IMR-90 (cell line): Measurements from ENCODE around the gene MRGPRF. TPM values are rescaled to one million over a fixed set of nuclear protein-coding genes. Genes with fewer than 3 reads are reported as not detected.

Experiments used
- ATAC-seq: fragments of 200-7000 bp; cut with Tn5 transposase; 2 replicates; pipeline ENCODE4 v1.9.1; 2020; ENCODE audit warnings: low read depth, mild to moderate bottlenecking, moderate library complexity
- BruUV-seq: library from RNA; stranded (reverse); fragments of 400-500 nt; replicated peaks from 2 replicates; lab custom pipeline; 2021; lab: Mats Ljungman, UMichigan
- CTCF ChIA-PET: fragments of 300-600 bp; formaldehyde crosslinking; extraction: SDS; loops from one replicate; lab custom pipeline; 2021; ENCODE audit warnings: antibody characterized with exemption; lab: Yijun Ruan, JAX
- POLR2A ChIA-PET: fragments of 300-600 bp; sonication (Branson Sonifier 250); formaldehyde crosslinking; loops from one replicate; lab custom pipeline; 2022; ENCODE audit warnings: antibody characterized with exemption; ENCODE audit not compliant: unreplicated experiment; lab: Charles Lee
- DNase-seq: peaks from one replicate; pipeline ENCODE4 v3.0.0; 2013
- H2AFZ ChIP-seq: replicated peaks from 2 replicates; pipeline ENCODE3; 2013; ENCODE audit warnings: low read length, mild to moderate bottlenecking; ENCODE audit not compliant: poor library complexity
- H2AK5ac ChIP-seq: 2 replicates; pipeline ENCODE4 v1.6.1; 2013; ENCODE audit warnings: low read depth, low read length, inconsistent platforms
- H2AK9ac ChIP-seq: replicated peaks from 2 replicates; pipeline ENCODE3; 2013; ENCODE audit warnings: mild to moderate bottlenecking, low read depth, low read length, moderate library complexity; ENCODE audit not compliant: poor library complexity
- H2BK120ac ChIP-seq: 2 replicates; pipeline ENCODE4 v1.6.1; 2013; ENCODE audit warnings: low read depth, low read length, inconsistent platforms
- H2BK15ac ChIP-seq: 3 replicates; pipeline ENCODE4 v1.6.1; 2013; ENCODE audit warnings: low read depth, low read length, inconsistent platforms
- H2BK20ac ChIP-seq: 2 replicates; pipeline ENCODE4 v1.6.1; 2013; ENCODE audit warnings: low read depth, mild to moderate bottlenecking, inconsistent platforms, low read length, moderate library complexity
- H2BK5ac ChIP-seq: 2 replicates; pipeline ENCODE4 v1.6.1; 2013; ENCODE audit warnings: mild to moderate bottlenecking, low read depth, low read length, inconsistent platforms; ENCODE audit not compliant: poor library complexity, severe bottlenecking
- H3K14ac ChIP-seq: replicated peaks from 2 replicates; pipeline ENCODE4 v1.6.1; 2013; ENCODE audit warnings: low read depth, low read length, inconsistent platforms
- H3K18ac ChIP-seq: 2 replicates; pipeline ENCODE4 v1.6.1; 2013; ENCODE audit warnings: low read depth, low read length, control low read depth
- H3K23ac ChIP-seq: 2 replicates; pipeline ENCODE4 v1.6.1; 2013; ENCODE audit warnings: low read depth, low read length, inconsistent platforms
- H3K27ac ChIP-seq: 2 replicates; pipeline ENCODE4 v1.5.1; 2013; ENCODE audit warnings: mild to moderate bottlenecking, control low read depth, low read length; ENCODE audit not compliant: insufficient read depth
- H3K27me3 ChIP-seq: 2 replicates; pipeline ENCODE4 v1.6.1; 2013; ENCODE audit warnings: low read length; ENCODE audit not compliant: control insufficient read depth, insufficient read depth
- H3K36me3 ChIP-seq: 2 replicates; pipeline ENCODE4 v1.6.1; 2013; ENCODE audit warnings: low read length, mixed read lengths; ENCODE audit not compliant: control insufficient read depth, insufficient read depth
- H3K4ac ChIP-seq: 2 replicates; pipeline ENCODE4 v1.6.1; 2013; ENCODE audit warnings: low read depth, low read length, inconsistent platforms
- H3K4me1 ChIP-seq: 2 replicates; pipeline ENCODE4 v1.6.1; 2013; ENCODE audit warnings: low read length, mixed read lengths; ENCODE audit not compliant: control insufficient read depth, insufficient read depth
- H3K4me2 ChIP-seq: 2 replicates; pipeline ENCODE4 v1.6.1; 2013; ENCODE audit warnings: low read depth, mild to moderate bottlenecking, control low read depth, low read length, moderate library complexity
- H3K4me3 ChIP-seq: 2 replicates; pipeline ENCODE4 v1.5.1; 2013; ENCODE audit warnings: low read depth, mild to moderate bottlenecking, control low read depth, low read length, moderate library complexity; ENCODE audit not compliant: insufficient read depth
- H3K56ac ChIP-seq: 2 replicates; pipeline ENCODE4 v1.6.1; 2013; ENCODE audit warnings: low read length, inconsistent platforms; ENCODE audit not compliant: insufficient read depth; ENCODE audit errors: extremely low read depth
- H3K79me1 ChIP-seq, 2 experiments: 2 replicates each; pipeline ENCODE4 v1.6.1; 2013; ENCODE audit warnings: low read length in 2 of 2, inconsistent platforms in 1 of 2, low read depth in 1 of 2
- H3K9ac ChIP-seq: 2 replicates; pipeline ENCODE4 v1.6.1; 2013; ENCODE audit warnings: low read depth, low read length, control low read depth
- H3K9me1 ChIP-seq: 2 replicates; pipeline ENCODE4 v1.6.1; 2013; ENCODE audit warnings: low read length, inconsistent platforms; ENCODE audit not compliant: insufficient read depth
- H3K9me3 ChIP-seq: 2 replicates; pipeline ENCODE4 v1.6.1; 2013; ENCODE audit warnings: low read length; ENCODE audit not compliant: control insufficient read depth, insufficient read depth
- H4K20me1 ChIP-seq: 2 replicates; pipeline ENCODE4 v1.6.1; 2013; ENCODE audit warnings: low read length, inconsistent platforms; ENCODE audit not compliant: insufficient read depth
- H4K5ac ChIP-seq: 2 replicates; pipeline ENCODE4 v1.6.1; 2013; ENCODE audit warnings: mild to moderate bottlenecking, low read depth, low read length, control low read depth
- H4K8ac ChIP-seq, 2 experiments: 2 replicates each; pipeline ENCODE4 v1.6.1; 2013; ENCODE audit warnings: low read depth in 2 of 2, low read length in 2 of 2, control low read depth in 1 of 2, inconsistent platforms in 1 of 2
- H4K91ac ChIP-seq: 2 replicates; pipeline ENCODE4 v1.6.1; 2013; ENCODE audit warnings: low read depth, low read length, inconsistent platforms; ENCODE audit not compliant: insufficient read depth
- BHLHE40 ChIP-seq: fragments of 150-350 bp; IDR thresholded peaks from 2 replicates; pipeline ENCODE4 v1.6.1; 2016; ENCODE audit warnings: mild to moderate bottlenecking, low read depth, low read length
- CEBPB ChIP-seq: IDR thresholded peaks from 2 replicates; pipeline ENCODE4 v1.6.1; 2012; ENCODE audit warnings: low read depth, low read length, improper control_type of control experiment
- CHD1 ChIP-seq: IDR thresholded peaks from 2 replicates; pipeline ENCODE4 v1.6.1; 2012; ENCODE audit warnings: low read depth, low read length, improper control_type of control experiment
- ELK1 ChIP-seq: fragments of 150-350 bp; IDR thresholded peaks from 2 replicates; pipeline ENCODE4 v1.6.1; 2016; ENCODE audit warnings: low read depth, mild to moderate bottlenecking, low read length, moderate library complexity, borderline replicate concordance
- FOS ChIP-seq: fragments of 150-350 bp; IDR thresholded peaks from 2 replicates; pipeline ENCODE4 v1.6.1; 2016; ENCODE audit warnings: low read depth, low read length
- MAZ ChIP-seq: IDR thresholded peaks from 2 replicates; pipeline ENCODE4 v1.6.1; 2012; ENCODE audit warnings: low read depth, mild to moderate bottlenecking, low read length, improper control_type of control experiment, moderate library complexity, borderline replicate concordance
- MXI1 ChIP-seq: IDR thresholded peaks from 2 replicates; pipeline ENCODE4 v1.6.1; 2012; ENCODE audit warnings: low read depth, mild to moderate bottlenecking, low read length, moderate library complexity, borderline replicate concordance
- NFE2L2 ChIP-seq: fragments of 150-350 bp; IDR thresholded peaks from 2 replicates; pipeline ENCODE4 v1.6.1; 2016; ENCODE audit warnings: low read depth, mild to moderate bottlenecking, low read length
- POLR2A ChIP-seq: IDR thresholded peaks from 2 replicates; pipeline ENCODE4 v1.6.1; 2012; ENCODE audit warnings: mild to moderate bottlenecking, low read depth, low read length
- RAD21 ChIP-seq: IDR thresholded peaks from 2 replicates; pipeline ENCODE4 v1.6.1; 2012; ENCODE audit warnings: low read length, improper control_type of control experiment
- USF2 ChIP-seq: fragments of 150-350 bp; IDR thresholded peaks from 2 replicates; pipeline ENCODE4 v1.6.1; 2017; ENCODE audit warnings: mild to moderate bottlenecking, antibody characterized with exemption, low read length, low read depth
- WGBS, 2 experiments: methylation state at CpG; one replicate each; pipeline versions ENCODE4 v1.1.5 to v1.1.7; 2013; ENCODE audit warnings: missing lambda C conversion rate in 2 of 2; ENCODE audit not compliant: insufficient read length in 1 of 2; ENCODE audit errors: extremely low coverage in 2 of 2; 5-methylcytosine and 5-hydroxymethylcytosine counted together
- dilution Hi-C: fragments of 300-500 bp; cut with HindIII; formaldehyde crosslinking; loops from one replicate; pipeline ENCODE4 v1.14.3; 2018; ENCODE audit warnings: low sequenced_read_pairs; ENCODE audit not compliant: unreplicated experiment
- in situ Hi-C: fragments of 300-500 bp; cut with MboI; formaldehyde crosslinking; loops from 3 replicates; pipeline ENCODE4 v1.14.3; 2019; ENCODE audit warnings: low sequenced_read_pairs, inconsistent platforms, mixed read lengths
- intact Hi-C: fragments of 100-400 bp; cut with micrococcal nuclease; formaldehyde crosslinking; loops from 2 replicates; pipeline ENCODE4 v1.10.0; 2022
- polyA plus RNA-seq, 3 experiments: library from polyadenylated mRNA; depleted of rRNA; stranded (reverse); fragments of >200 nt; gene quantifications; 2 replicates each; pipeline ENCODE4 v1.2.3, GENCODE V29; 2012; ENCODE audit warnings: low replicate concordance in 1 of 3
- total RNA-seq: library from RNA; depleted of rRNA; stranded (reverse); fragments of >200 nt; gene quantifications from 2 replicates; pipeline ENCODE4 v1.2.3, GENCODE V29; 2012
- TF ChIP-seq, protein P1 (sequence below): conservative IDR thresholded peaks from 2 replicates; pipeline ENCODE4 v1.5.1; 2012; ENCODE audit warnings: mild to moderate bottlenecking, low read depth, low read length, improper control_type of control experiment

The MRGPRF gene
- total and polyA plus RNA-seq, 2 of the 4 experiments (the other 2 are of a cell fraction) = 6.3 to 28.8 TPM

- peak overlapping the region; percentile 65 for H3K27ac ChIP-seq
- TF ChIP-seq NFE2L2 (no peak), POLR2A (no peak), ELK1 (no peak), FOS (no peak), MAZ (peak; percentile 55; the same call in 1 of the 2 replicates), USF2 (peak; percentile 59; the same call in 1 of the 2 replicates), CEBPB (no peak), MXI1 (peak; percentile 77; the same call in 1 of the 2 replicates), RAD21 (peak; percentile 68), CHD1 (no peak), BHLHE40 (no peak)
- TF ChIP-seq, protein P1, sequence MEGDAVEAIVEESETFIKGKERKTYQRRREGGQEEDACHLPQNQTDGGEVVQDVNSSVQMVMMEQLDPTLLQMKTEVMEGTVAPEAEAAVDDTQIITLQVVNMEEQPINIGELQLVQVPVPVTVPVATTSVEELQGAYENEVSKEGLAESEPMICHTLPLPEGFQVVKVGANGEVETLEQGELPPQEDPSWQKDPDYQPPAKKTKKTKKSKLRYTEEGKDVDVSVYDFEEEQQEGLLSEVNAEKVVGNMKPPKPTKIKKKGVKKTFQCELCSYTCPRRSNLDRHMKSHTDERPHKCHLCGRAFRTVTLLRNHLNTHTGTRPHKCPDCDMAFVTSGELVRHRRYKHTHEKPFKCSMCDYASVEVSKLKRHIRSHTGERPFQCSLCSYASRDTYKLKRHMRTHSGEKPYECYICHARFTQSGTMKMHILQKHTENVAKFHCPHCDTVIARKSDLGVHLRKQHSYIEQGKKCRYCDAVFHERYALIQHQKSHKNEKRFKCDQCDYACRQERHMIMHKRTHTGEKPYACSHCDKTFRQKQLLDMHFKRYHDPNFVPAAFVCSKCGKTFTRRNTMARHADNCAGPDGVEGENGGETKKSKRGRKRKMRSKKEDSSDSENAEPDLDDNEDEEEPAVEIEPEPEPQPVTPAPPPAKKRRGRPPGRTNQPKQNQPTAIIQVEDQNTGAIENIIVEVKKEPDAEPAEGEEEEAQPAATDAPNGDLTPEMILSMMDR = peak; percentile 70
Measured at GRCh38 chr11:69044111-69045013, 31.3 kb upstream of the MRGPRF start.

More at GRCh38 chr11:69044111-69045013, 31.3 kb upstream of the MRGPRF start:
- dilution Hi-C loops = no loop called here
- H3K23ac ChIP-seq = 0 out of 2 replicates have a peak overlapping the region, but pooled peaks have one; percentile 7
- H3K4ac ChIP-seq = peak overlapping the region; percentile 54
- no peaks in the 10 kb centered on the region for H3K36me3 ChIP-seq
- H2AK9ac ChIP-seq = peak overlapping the region; percentile 70
- no peaks in the 10 kb centered on the region for H3K27me3 ChIP-seq
- peak overlapping the region; percentile 41; the same call in 1 of the 2 replicates for H2BK20ac ChIP-seq
- intact Hi-C loops = loop anchor here (1.0 kb wide), 2 partner anchors 31 to 140 kb away; partner anchors contain the start of gene MRGPRF
- DNase-seq = peak; percentile 72
- peak; percentile 64 for ATAC-seq
- no peak overlapping the region for H3K9ac ChIP-seq
- 0 out of 2 replicates have a peak overlapping the region, but pooled peaks have one; percentile 14 for H3K56ac ChIP-seq
- H3K14ac ChIP-seq = no peak overlapping the region
- in situ Hi-C loops = no loop called here
- H3K4me3 ChIP-seq = no peak overlapping the region
- peak overlapping the region; percentile 50; the same call in 2 of the 3 replicates for H2BK15ac ChIP-seq
- H3K9me3 ChIP-seq = no peaks in the 10 kb centered on the region
- peak overlapping the region; percentile 26; the same call in 1 of the 2 replicates for H4K91ac ChIP-seq
- 31% methylated on average over 5 of the region's 15 CpGs; no CpG with 5 or more reads in 1 of the 2 experiments for WGBS, 2 experiments
- H4K8ac ChIP-seq = peak overlapping the region in 1 of 2 experiments; percentile 56; a peak in 3 of 4 replicates
- peak overlapping the region; percentile 36 for H2BK5ac ChIP-seq
- peak overlapping the region; percentile 76 for H3K18ac ChIP-seq
- peaks cover 16% of the 10 kb centered on the region for H3K9me1 ChIP-seq
- H3K4me2 ChIP-seq = no peak overlapping the region
- peak overlapping the region; percentile 61 for H4K5ac ChIP-seq
- H2BK120ac ChIP-seq = peak overlapping the region; percentile 45
- peak overlapping the region; percentile 90 for H2AFZ ChIP-seq
- H3K4me1 ChIP-seq = peaks cover 22% of the 10 kb centered on the region
- BruUV-seq = no TSS peak
- no peaks in the 10 kb centered on the region for H4K20me1 ChIP-seq
- CTCF ChIA-PET = interaction anchor here (0.6 to 2.1 kb wide), 4 partner anchors 11 to 136 kb away, joined by 3 to 11 read pairs (median 3); partner anchors contain the start of gene MRGPRF
- peak overlapping the region; percentile 73 for H2AK5ac ChIP-seq
- POLR2A ChIA-PET = interaction anchor here (0.5 to 1.0 kb wide), 4 partner anchors 30 to 36 kb away, joined by 3 read pairs; partner anchors contain the start of gene MRGPRF
- peaks cover 1 to 14% of the 10 kb centered on the region in 2 experiments; a peak in 3 of 4 replicates for H3K79me1 ChIP-seq
